A375 (cell line): ENCODE measurements around the gene GSPT1. TPM values are rescaled to one million over a fixed set of nuclear protein-coding genes. Genes with fewer than 3 reads are reported as not detected.

Source experiments
- small RNA-seq: library from RNA; depleted of rRNA; stranded (forward); fragments of <200 nt; gene quantifications from one replicate; pipeline ENCODE3, GENCODE V24; 2014
- total RNA-seq: library from RNA; depleted of rRNA; stranded (reverse); fragments of >200 nt; shearing (Covaris generic); gene quantifications from 2 replicates; pipeline ENCODE4 v1.2.3, GENCODE V29; 2014; rRNA removed

Gene GSPT1
- 69.9 and 91.9 TPM in 2 replicates for total RNA-seq

DNA sequence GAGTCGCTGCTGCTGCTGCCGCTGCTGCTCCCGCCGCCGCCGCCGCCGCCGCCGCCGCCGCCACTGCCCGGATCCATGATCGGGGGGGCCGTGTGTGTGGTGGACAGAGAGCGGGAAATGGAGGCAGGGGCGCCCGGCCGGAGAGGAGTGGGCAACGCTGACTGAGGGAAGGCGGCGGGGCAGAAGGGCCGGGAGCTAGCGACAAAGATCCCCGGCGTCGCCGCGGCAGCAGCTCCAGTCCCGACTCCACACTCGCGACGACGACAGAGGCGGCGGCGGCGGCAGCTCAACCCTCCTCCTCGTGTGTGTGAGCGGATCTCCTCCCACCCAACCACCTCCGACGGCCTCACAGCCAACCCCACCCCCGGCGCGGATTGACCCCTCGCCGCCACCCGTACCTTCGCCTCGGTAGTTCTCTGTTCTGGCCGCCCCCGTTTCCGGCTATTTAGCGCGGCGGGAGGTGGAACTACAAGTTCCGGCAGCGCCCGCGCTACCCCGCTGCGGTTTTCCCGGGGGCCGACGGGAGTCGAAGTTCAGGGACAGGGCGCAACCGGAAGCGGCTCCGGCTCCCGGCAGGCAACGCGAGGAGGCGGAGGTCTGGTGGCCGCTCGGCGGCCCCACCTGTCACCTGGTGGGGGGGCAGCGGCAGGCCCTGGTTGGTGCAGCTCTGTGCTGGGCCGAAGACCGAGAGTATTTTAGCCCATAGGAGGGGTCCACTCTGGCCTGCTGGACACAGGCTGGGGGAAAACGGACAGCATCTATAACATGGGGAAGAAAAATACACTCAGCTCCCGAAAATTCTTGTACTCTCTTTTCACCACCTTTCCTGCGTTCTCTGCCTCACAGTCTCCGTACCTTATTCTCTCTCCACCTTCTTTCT lies at the start of gene GSPT1:
TSS of gene GSPT1 (minus strand) at position 313 of the 880 bp plus-strand sequence. CDS start at position 77, 236 bp downstream.

DNA sequence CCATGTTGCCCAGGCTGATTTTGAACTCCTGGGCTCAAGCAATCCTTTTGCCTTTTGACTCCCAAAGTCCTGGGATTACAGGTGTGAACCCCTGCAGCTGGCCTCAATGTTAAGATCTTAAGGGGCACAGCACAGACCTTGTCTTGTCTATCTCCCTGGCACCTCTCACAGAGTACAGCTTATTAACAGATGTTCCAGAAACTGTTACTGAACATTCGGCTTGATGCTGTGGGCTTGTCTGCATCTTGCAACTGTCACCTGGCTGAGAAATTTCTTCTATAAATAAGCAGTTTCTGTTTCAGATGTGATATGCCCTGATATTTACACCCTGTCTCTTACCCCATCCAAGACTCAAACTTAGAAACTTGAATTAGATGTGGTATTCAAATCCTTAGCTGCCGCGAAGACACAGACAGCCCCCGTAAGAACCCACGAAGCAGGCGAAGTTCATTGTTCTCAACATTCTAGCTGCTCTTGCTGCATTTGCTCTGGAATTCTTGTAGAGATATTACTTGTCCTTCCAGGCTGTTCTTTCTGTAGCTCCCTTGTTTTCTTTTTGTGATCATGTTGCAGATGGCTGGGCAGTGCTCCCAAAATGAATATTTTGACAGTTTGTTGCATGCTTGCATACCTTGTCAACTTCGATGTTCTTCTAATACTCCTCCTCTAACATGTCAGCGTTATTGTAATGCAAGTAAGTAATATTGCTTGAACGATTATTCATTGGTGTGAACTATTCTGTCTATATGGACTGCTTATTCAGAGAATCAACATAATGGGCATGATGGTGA lies 49.2 kb upstream of the GSPT1 start, which contains the start of gene TNFRSF17:
TSS of gene TNFRSF17 (plus strand) at position 450 of the 791 bp plus-strand sequence. CDS start at position 565, 115 bp downstream.

DNA sequence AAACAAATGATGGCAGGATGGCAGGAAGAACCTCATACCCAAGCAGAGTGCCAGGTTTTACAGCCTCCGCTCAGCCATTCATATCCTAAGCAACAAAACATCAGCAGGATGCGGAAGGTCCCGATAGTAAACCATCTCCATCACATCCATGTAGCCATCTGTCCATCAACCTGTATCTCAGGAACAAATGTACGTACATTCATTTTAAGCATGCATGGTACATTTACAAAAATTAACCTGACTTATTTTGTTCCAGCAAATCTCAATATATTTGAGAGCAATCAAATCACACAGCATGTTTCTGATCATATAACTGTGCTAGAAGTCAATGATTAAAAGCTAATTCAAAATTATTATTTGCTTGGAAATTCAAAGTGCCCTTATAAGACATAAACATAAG lies 26.2 kb upstream of the GSPT1 start, which contains the start of gene NPIPB2:
TSS of gene NPIPB2 (minus strand) at position 101 of the 400 bp plus-strand sequence. CDS start at position 101, 0 bp downstream.

DNA sequence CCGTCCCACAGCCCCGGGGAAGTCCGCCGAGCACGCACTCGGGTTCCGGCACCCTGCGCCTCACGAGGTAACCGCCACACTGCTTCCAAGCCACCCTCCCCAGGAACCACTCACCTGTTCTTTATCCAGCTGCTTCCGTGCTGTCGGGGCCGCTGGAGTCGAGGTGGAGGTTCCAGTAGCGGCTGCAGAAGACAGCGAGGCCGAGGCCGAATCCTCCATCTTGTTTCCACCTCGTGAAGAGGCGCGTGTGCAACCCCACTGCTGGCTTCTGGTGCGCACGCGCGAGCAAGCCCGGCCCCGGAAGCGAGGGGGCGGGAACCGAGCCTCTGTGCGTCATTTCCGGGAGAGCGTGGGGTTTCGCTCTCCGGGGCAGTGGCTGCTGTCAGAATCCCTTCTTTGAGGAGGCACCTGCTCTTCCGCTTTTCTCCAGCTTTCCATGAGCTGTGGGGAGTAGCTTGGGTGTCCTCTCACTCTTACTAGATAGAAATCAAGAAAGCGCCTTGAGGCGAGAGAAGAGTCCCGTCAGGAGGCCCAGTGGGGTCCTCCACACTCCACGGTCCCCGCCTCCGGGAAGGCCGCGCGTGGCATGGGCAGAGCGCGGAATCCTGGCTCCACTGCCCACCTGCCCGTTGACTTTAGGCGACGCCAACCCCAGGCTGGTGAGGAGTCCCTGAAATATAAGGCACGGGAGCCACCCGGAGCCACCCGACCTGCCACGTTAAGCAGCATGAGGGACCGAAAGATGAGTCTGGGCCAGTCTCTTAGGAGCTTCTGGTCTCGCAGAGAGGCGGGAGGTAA lies 64.3 kb downstream of the GSPT1 start, which contains the start of gene RSL1D1:
TSS of gene RSL1D1 (minus strand) at position 249 of the 798 bp plus-strand sequence. CDS start at position 219, 30 bp downstream.

Small RNA genes within 50 kb of the gene (small RNA-seq; reads per million reads assigned to genes)
- not detected for gene AC007216.5
- gene COX6CP1 = not detected

Other genes with a start within 250 kb of the GSPT1 start
- 2.4 and 2.9 TPM in 2 replicates for gene SNN, start 247.5 kb downstream of the GSPT1 start, total RNA-seq
- gene TXNDC11, start 173.1 kb downstream of the GSPT1 start, total RNA-seq = 31.4 and 32.1 TPM in 2 replicates
- gene ZC3H7A, start 118.7 kb downstream of the GSPT1 start, total RNA-seq = 82.1 and 88.6 TPM in 2 replicates
- 315 and 433 TPM in 2 replicates for gene RSL1D1, start 64.4 kb downstream of the GSPT1 start, total RNA-seq
- 1.7 TPM in 2 replicates for gene NPIPB2, start 26.1 kb upstream of the GSPT1 start, total RNA-seq
- gene TNFRSF17, start 49.3 kb upstream of the GSPT1 start, total RNA-seq = 0.11 TPM in 1 of 2 replicates, not detected in the other
- gene SNX29, start 60.8 kb upstream of the GSPT1 start, total RNA-seq = 8.3 and 10.3 TPM in 2 replicates